ENCODE data around the gene GRK2. TPM values are rescaled to one million over a fixed set of nuclear protein-coding genes. Genes with fewer than 3 reads are reported as not detected.

GRK2 gene
- total RNA-seq, 4 donors from 2014 or later, result 40.2 to 79.8 (median 68.4) TPM

GRCh38 chr11:67271205-67271540 lies 4.9 kb downstream of the GRK2 start:
- intact Hi-C loops (cut with DNase I; ENCODE audit: low total_unique reads), result no loop called here
- peaks cover 85 to 91% of the 10 kb centered on the region in 2 donors for H3K4me1 ChIP-seq
- H3K36me3 ChIP-seq, result peaks cover 0 to 6% of the 10 kb centered on the region in 2 donors
- peak overlapping the region in 3 of 4 donors; percentile 47 to 89 (median 79) for H3K27ac ChIP-seq
- peak overlapping the region in 1 of 4 donors; percentile 2 for H3K4me3 ChIP-seq
- no peaks in the 10 kb centered on the region for H3K9me3 ChIP-seq
- in situ Hi-C loops (cut with MboI; ENCODE audit: low sequenced_read_pairs in 4 of 4), result no loop called here
- TF ChIP-seq CTCF (IDR thresholded peaks at IDR 0.05 in 4 of 5, conservative IDR thresholded peaks at IDR 0.05 in 1 of 5) (no peak), POLR2A (IDR thresholded peaks at IDR 0.05) (no peak)
- no peak for DNase-seq
- ATAC-seq, result no peak
- H3K27me3 ChIP-seq, result no peaks in the 10 kb centered on the region

DNA sequence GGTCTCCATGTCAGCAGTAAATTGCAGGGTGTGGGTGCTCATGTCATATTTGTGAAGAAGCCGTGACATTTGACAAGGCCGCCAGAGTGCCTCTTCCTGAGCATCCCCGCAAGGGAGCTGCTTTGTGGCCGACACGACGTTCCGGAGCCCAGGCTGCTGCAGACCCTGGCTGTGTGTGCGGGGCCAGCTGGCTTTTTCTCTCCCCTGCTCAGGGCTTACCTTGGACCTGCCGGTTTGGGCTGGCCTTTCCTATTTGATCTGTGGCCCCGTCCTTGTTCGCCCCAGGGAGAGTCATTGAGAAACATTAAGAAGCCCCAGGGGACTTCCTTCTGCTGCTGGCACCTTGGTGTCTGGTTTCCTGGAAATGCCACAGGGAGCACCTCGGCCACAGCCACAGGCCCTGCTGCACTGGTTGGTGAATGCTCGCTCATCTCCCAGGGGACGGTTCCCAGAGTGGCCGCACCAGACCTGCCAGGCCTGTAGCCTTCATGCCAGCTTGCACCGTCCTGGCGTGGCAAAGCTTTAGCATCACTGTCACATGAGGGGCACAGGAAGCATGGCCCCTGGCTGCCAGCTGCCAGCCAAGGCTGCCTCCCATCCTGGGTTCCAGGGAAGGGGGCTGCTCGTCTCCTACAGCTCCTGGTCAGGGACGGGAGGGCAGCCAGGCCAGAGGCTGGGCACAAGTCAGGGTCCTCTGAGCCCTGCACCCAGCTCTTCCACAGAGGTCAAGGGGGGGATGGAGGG lies 5.4 kb downstream of the GRK2 start:
- intact Hi-C loops (cut with DNase I; ENCODE audit: low total_unique reads), result no loop called here
- Histone ChIP-seq H3K36me3 (peaks cover 0 to 6% of the 10 kb centered on the region in 2 donors), H3K27me3 (no peaks in the 10 kb centered on the region), H3K9me3 (no peaks in the 10 kb centered on the region), H3K4me3 (no peak overlapping the region), H3K27ac (peak overlapping the region; percentile 47 to 89 (median 83)), H3K4me1 (peaks cover 91 to 97% of the 10 kb centered on the region in 2 donors)
- peak in 1 of 2 donors; percentile 65 for DNase-seq
- peak in 1 of 2 donors; percentile 48 for ATAC-seq
- TF ChIP-seq CTCF (IDR thresholded peaks at IDR 0.05 in 4 of 5, conservative IDR thresholded peaks at IDR 0.05 in 1 of 5), result no peak
- TF ChIP-seq POLR2A (IDR thresholded peaks at IDR 0.05), result no peak
- in situ Hi-C loops (cut with MboI; ENCODE audit: low sequenced_read_pairs in 4 of 4), result no loop called here

DNA sequence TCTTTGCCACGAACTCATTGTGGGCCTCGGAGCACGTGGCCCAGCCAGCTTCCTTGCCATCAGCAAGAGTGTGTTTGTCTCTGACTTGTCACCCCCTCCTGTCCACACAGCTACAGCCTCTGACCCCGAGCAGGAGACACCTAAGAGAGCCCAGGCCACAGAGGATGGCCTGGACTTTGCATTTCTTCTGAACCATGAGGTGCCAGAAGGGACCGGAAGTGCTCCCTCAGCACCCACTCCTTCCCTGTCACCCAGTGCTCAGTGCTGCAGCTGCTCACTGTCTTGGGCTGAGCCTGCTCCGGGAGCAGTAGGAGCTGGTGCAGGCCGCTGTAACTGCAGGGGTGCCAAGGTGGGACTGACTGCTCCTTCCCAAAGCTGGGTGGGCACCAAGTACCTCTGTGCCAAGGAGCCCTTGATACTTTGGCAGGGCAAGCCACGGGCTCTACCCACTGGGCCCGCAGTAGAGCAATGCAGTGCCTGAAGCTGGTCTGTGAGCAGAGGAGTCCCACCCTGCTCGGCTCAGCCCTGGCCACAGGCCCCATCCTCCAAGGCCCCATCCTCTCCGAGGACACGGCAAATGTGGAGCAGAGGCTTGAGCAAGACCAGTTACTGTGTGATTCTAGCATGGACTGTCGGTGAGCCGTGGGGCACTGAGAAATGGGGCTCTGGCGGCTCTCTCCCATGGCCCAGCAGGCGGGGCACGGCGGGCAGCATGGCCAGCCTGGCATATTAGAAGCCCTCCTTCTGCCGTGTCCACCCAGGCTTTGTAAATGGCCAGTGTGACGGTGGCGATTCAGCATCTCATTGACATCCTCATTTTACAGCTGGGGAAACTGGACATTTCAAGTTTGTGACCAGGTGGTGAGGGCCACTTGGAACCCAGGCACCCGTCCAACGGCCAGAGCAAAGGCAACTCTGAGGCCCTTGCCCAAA lies 6.3 kb downstream of the GRK2 start:
- ATAC-seq, result no peak
- H3K4me1 ChIP-seq, result peaks cover 94 to 99% of the 10 kb centered on the region in 2 donors
- H3K27ac ChIP-seq, result peak overlapping the region; percentile 47 to 89 (median 83)
- in situ Hi-C loops (cut with MboI; ENCODE audit: low sequenced_read_pairs in 4 of 4), result no loop called here
- TF ChIP-seq POLR2A (IDR thresholded peaks at IDR 0.05) (no peak), CTCF (IDR thresholded peaks at IDR 0.05 in 4 of 5, conservative IDR thresholded peaks at IDR 0.05 in 1 of 5) (no peak)
- no peaks in the 10 kb centered on the region for H3K9me3 ChIP-seq
- peak in 1 of 2 donors; percentile 14 for DNase-seq
- intact Hi-C loops (cut with DNase I; ENCODE audit: low total_unique reads), result no loop called here
- H3K36me3 ChIP-seq, result peaks cover 0 to 6% of the 10 kb centered on the region in 2 donors
- H3K27me3 ChIP-seq, result no peaks in the 10 kb centered on the region
- H3K4me3 ChIP-seq, result no peak overlapping the region

DNA sequence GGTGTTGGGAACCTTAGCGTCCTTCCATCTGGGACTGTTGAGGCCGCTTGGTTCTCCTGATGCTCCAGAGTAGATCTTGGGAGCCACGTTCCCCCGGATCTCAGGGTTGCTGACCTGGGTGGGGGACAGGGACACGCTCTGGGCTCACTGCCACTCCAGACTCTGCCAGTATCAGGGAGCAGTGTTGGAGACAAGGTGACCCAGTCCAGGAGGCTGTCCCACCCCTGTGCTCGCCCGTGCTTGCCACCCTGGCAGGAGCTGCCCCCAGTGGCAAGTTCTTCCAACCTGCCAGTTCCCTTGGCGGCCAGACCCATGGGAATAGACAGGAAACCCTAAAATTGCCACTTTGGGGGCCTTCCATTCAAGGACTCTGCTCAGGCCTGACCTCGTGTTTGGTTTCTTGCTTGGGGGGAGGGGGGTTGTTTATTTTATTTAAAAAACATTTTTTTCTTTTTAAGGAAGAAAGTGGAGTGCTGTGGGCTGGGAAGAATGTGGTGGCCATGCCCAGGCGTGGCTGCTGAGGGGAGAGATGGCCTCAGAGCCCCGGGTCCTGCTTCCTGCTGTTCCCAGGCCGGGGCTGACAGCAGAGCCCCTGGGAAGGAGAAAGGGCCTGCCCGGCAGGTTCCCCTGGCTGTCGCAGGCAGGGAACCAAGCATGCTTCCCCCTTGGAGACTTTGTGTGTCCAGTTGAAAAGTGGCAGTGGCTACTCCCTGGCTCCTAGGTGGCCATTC lies 7.2 kb downstream of the GRK2 start:
- Histone ChIP-seq H3K27ac (peak overlapping the region; percentile 10 to 89 (median 83)), H3K27me3 (no peaks in the 10 kb centered on the region), H3K36me3 (no peaks in the 10 kb centered on the region), H3K4me3 (no peak overlapping the region), H3K4me1 (peaks cover 94 to 98% of the 10 kb centered on the region in 2 donors), H3K9me3 (no peaks in the 10 kb centered on the region)
- DNase-seq (peak in 1 of 2 donors; percentile 21), ATAC-seq (no peak)
- TF ChIP-seq POLR2A (IDR thresholded peaks at IDR 0.05) (no peak), CTCF (IDR thresholded peaks at IDR 0.05 in 4 of 5, conservative IDR thresholded peaks at IDR 0.05 in 1 of 5) (no peak)
- intact Hi-C loops (cut with DNase I; ENCODE audit: low total_unique reads) (no loop called here), in situ Hi-C loops (cut with MboI; ENCODE audit: low sequenced_read_pairs in 4 of 4) (no loop called here)

Data from gastrocnemius medialis (tissue), 4 donors.